CD4-positive, alpha-beta T cell treated with Interleukin-15 for 1 hour (primary cell): Measurements from ENCODE around the gene EHMT1.

ENCODE experiments used
- DNase-seq: peaks from one replicate; pipeline ENCODE4 v3.0.0-alpha.2; 2020

EHMT1 gene

DNA sequence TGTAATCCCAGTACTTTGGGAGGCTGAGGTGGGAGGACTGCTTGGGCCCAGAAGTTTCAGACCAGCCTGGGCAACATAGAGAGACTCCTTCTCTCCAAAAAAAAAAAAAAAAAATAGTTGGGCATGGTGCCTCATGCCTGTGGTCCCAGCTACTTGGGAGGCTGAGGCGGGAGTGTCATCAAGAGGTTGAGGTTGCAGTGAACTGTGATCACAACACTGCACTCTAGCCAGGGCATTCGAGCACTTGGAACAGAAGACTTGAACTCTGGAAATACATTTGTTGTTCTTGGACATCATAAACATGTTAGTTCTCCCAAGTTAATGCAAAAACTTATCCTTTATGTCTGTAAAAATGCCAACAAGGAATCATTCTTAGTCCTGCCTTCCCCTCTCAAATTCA, 29.6 kb downstream of the EHMT1 start:
- DNase-seq, result no peak

DNA sequence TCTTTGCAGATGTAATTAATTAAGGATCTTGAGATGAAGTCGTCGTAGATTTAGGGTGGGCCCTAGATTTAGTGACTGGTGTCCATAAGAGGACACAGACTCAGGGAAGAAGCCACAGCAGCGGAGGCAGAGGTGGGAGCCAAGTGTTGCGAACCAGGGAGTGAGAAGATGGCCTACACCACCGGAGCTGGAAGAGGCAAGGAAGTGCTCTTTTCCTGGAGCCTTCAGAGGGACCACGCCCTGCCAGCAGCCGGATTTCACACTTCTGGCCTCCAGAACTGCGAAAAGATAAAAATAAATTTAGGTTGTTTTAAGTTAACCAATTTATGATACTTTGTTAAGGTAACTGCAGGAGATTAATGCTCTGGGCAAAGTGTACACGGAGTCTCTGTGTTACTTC, 30.7 kb downstream of the EHMT1 start:
- no peak for DNase-seq

DNA sequence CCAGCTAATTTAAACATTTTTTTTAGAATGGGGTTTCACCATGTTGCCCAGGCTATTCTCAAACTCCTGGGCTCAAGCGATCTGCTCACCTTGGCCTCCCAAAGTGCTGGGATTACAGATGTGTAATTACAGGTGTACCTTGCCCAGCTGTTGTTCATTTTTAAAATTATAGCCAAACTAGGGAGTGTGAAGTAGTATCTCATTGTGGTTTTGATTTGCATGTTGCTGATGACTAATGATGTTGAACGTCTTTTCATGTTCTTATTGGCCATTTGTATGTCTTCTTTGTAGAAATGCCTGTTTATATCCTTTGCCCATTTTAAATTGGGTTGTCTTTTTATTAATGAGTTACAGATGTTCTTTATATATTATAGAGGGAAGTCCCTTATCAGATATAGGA, 31.5 kb downstream of the EHMT1 start:
- DNase-seq, result no peak

DNA sequence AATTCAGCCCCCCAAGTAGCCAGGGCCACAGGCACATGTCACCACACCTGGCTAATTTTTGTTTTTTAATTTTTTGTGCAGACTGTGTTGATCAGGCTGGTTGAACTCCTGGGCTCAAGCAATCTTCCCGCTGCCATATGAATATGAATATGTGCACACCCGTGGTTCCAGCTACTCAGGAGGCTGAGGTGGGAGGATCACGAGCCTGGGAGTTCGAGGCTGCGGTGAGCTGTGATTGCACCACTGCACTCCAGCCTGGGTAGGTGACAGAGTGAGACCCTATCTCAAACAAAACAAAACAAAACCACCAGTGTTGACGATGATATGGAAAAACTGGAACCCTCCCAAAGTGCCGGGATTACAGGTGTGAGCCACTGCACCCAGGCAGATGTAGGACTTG, 32.0 kb downstream of the EHMT1 start:
- DNase-seq, result no peak

DNA sequence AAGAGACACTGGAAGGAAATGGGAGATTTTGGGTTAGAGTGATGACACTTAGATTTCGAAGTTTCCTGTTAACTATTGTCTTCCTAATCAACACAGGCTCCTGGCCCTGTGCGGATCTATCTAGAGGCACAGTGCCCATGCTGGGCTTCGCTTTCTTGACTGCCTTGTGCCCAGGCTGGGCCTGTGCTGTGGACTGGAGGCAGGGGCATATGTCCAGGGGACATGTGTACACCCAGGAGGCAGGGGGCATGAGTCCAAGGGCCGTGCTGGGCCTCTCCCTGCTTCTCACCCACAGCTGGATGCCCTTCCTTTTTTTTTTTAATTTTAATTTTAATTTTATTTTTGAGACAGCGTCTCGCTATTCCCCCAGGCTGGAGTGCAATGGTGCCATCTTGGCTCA, 37.6 kb downstream of the EHMT1 start:
- DNase-seq, result no peak

DNA sequence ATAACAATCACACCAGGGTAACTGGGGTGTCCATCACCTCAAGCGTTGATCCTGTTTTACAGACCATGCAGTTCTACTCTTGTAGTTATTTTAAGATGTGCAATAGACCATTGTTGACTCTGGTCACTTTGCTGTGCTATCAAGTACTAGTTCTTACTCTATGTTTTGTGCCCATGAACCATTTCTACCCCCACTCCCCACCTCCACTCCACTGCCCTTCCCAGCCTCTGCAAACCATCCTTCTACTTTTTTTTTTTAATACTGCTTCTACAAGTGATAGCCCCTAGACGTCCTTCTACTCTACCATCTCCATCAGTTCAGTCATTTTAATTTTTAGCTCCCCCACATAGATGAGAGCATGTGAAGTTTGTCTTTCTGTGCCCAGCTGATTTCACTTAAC, 38.8 kb downstream of the EHMT1 start:
- no peak for DNase-seq

DNA sequence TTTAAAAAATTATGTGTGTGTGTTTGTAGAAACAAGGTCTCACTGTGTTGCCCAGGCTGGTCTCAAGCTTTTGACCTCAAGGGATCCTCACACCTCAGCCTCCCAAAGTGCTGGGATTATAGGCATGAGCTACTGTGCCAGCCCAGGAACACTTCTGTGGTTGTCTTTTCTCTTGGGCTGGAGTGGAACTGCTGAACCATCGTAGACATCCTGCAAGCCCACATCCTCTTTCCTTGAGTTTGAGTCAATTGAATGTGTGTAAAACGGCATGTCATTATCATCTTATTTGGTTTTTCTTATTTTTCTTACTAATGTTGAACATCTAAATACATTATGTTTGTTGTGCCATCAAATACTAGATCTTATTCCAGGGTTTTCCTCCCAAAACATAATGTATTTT, 40.0 kb downstream of the EHMT1 start:
- no peak for DNase-seq

DNA sequence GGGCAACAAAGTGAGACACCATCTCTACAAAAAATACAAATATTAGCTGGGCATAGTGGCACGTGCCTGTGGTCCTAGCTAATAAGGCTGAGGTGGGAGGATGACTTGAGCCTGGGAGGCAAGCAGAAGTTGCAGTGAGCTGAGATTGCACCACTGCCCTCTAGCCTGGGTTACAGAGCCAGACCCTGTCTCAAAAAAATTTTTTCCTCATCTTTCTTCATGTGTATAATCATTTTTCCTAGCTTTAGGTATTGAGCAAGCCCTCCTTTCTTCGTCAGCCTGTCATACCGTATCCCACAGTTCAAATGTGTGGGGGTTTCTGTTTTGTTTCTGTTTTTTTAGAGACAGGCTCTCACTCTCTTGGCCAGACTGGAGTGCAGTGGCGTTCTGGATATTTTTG, 41.3 kb downstream of the EHMT1 start:
- no peak for DNase-seq

DNA sequence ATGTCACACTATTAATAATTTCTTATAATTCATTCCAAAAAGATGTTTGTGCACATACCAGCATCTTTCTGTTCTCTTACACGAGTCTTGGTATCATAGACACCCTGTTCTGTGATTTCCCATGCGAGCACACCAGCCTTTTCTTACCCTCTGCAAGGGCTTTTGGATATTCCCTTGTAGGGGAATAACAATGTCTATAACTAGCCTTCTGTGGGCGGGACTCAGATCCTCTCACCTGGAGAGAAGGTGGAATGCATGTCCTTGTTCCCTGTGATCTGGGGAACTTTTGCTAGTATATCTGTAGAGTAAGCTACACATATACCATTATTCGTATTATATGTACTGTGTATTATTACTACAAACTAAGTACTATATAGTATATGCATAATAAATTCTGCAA, 44.8 kb downstream of the EHMT1 start:
- no peak for DNase-seq

DNA sequence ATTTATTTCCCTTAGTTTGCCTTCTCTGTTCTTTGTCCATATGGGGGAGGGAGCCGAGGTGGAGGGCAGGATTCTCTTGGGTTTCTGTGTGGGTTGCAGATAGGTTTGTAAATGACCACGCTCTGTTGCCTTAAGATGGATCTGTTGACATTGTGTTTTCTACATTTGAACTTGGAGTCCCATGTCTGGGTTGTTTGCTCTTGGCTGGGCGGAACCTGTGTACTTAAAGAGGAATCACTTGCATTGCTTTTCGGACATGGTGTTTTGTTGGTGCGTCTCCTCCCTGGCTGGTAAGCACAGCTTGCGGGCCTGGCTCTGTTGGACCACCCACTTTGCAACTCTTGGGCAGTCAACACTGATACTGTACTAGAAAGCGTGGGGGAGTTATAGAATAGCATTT, 45.9 kb downstream of the EHMT1 start:
- no peak for DNase-seq

DNA sequence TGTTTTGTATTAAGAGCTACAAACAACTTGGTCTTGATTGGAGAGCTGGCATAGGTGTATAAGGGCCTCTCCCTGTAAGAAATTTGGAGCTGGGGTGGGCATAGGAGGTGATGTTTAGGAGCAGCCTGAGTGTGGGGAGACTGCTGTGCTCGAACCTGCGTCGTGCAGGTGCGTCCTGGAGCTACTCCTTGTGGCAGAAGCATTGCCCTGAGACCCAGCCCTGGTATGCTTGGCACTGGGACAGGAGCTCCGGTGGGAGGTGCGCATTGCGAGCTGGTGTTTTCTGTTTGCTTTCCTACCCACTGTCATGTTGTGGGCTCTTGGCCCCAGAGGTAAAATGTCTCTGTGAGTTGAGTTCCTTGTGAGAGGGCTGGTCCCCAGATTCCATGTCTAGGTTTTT, 46.4 kb downstream of the EHMT1 start:
- no peak for DNase-seq

DNA sequence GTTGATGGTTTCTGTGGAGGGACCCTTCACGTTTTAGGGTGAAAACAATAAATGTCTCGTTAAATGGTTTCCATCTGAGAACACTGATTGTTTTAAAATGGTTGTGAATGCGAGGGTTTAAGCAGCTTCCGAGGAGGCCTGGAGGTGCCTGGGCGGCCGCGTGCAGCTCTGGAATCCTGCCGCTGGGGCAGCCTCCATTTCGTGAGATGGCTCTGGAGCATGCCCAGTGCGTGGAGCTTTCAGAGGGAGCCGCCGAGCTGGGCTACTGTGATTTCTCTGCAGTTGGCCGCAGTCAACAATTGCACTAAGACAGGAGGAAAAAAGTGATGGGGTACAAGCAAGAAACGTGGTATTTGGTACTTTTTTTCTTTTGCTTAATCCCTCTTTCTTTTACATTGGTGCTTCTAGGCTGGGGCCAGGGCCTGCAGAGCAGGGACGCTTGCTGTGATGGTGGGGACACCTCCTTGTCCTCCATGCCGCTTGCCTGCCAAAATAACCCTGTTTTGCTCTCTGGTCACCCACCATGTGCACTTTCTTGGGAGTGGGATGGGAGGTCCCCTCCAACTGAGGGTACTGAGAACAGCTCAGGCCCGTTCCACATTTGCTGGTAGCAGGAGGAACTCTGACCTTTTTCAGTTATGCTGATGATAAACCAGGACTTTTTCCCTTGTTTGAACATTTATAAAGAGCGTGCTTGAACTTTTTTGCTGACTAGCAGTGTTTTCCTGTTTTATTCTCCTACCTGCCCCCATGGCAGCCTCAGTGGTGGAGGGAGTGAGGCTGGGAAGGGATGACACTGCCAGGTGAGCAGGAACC, 47.1 kb downstream of the EHMT1 start:
- DNase-seq, result no peak

DNA sequence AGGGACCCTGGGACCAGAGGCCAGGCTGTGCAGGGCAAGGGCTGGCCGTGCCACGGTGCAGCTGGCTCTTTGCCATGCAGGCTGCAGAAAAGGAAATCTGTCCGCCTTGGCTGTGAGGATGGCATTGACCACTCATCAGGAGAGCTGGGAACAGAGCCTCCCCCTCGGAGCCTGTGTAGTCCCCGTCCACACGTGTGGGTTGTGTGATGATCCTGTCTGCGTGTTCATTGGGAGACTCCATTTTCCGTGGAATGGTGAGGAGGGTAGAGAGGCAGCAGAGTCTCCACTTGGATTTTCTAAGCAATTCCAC, 47.7 kb downstream of the EHMT1 start:
- DNase-seq, result no peak

DNA sequence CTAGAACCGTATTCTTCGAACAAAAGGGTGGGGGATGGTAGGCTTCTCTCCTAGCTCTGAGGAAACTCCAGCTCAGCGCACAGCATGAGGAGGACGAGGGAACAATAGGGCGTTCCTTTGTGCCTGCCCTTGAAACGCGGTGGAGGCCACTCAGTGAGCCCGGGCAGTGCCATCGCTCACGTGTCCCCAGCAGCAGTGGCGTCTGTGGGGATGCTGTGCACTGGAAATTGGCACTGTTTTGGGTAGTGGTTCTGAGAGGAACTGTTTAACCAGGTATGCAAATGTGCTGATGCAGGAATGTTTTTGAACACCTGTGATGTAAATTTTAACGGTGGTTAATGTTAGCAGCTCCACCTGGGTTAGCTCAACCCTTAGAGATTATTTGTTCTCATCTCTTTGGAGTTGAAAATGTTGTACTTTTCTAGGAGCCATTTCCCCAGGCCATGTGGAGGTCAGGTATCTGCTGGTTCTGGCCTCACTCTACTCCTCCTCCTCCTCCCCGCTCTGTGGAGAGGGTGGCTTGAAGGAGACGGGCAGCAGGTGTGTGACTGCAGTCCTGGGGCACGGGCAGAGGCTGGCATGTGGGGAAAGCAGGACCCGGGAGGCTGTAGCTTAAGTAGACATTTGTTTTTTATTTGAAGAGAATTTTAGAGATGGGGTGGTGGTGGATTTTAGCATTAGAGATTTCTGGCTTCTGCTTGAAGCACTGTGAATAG, 48.3 kb downstream of the EHMT1 start:
- DNase-seq, result no peak

DNA sequence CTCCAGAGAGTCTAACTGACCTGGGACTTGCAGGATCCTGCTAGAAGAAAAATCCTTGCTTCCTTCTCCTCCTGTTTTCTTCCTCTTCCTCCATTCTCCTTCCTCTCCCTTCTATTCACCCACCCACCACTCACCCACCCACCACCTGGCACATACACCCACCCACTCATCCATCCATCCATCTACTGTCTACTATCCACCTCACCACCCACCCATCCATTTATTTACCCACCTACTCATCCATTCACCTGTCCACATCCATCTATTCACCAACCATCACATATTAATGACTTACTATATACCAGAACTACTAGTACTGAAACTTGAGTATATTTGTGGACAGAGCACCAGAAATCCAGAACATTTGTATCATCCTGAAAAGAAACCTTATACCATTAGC, 49.4 kb downstream of the EHMT1 start:
- no peak for DNase-seq

DNA sequence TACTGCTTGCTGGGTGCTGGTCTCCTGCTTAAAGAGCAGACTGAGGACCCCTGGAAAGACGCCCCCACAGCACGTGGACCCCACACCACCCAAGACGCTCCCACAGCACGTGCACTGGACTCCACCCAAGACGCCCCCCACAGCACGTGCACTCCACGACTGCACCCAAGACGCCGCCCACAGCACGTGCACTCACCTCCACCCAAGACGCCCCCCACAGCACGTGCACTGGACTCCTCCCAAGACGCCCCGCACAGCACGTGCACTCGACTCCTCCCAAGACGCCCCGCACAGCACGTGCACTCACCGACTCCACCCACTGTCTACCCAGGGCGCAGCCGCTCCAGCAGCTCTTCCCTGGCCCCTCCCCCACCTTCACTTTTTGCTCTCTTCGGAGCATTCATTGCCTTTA, 50.5 kb downstream of the EHMT1 start:
- no peak for DNase-seq

DNA sequence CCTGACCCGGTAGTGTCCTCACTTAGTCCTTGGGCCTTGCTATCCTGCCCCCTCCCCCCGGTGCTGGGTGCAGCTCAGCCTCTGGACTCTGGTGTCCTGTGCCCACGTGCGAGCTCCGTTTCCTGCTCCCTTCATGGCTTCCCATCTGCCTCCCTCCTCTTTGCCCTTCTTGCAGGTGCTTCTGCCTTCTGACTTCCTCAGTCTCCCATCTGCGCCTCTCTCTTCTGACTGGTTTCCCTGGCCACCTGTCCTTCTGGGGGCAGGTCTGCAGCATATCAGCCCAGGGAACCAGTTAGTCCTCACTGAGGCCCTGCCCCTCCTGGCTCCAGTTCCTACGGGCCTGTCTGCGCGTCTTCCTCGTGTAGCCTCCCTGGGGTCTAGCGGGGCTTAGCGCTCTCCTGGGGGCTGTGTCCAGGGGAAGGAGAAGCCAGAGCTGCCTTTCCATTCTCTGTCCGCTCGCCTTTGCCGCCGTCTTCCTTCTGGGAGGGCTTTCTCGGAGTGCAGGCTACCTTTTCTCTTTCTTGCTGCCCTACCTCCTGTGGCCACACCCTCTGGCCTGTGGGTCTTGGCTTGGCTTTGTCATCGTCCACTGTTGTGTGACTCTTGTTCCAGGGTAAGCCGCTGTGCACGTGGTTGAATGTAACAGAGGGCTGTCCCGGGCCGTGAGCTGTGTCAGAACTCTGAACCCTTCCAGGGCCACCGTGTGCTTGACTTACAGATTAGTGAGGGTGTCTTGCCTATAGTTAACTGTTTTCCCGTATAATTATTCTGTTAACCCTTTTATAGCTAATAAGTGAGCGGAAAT, 51.8 kb downstream of the EHMT1 start:
- no peak for DNase-seq

DNA sequence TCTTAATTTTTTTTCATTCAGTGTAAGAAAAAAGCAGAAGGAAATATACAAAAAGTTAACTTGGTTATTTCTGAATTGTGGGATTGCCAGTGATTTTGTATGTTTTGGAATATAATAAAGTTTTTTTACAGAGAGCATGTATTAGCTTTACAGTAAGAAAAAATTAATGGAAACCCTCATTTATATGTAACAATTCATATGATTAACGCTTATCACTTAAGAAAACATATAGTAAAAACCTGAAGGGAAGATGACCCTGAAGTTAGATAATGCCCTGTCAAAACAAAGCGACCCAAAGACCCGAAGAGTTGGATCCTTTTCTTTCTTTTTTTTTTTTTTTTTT, 52.4 kb downstream of the EHMT1 start:
- DNase-seq, result no peak

DNA sequence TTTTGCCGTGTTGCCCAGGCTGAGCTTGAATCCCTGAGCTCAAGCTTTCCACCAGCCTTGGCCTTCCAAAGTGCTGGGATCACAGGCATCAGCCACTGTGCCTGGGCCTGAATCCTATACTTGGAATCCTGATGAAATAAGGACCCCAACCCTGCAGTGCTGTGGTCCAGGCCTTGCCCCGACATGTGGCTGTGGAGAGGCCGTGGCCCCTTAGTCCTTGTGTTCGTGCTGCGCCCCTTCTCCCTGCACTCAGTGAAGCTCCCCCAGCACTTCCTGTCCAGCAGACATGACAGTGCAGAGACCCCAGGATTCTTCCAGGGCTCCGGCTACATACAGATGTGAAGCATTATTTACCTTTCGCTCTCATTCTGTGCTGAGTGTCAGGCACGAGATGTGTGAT, 52.9 kb downstream of the EHMT1 start:
- DNase-seq, result no peak

DNA sequence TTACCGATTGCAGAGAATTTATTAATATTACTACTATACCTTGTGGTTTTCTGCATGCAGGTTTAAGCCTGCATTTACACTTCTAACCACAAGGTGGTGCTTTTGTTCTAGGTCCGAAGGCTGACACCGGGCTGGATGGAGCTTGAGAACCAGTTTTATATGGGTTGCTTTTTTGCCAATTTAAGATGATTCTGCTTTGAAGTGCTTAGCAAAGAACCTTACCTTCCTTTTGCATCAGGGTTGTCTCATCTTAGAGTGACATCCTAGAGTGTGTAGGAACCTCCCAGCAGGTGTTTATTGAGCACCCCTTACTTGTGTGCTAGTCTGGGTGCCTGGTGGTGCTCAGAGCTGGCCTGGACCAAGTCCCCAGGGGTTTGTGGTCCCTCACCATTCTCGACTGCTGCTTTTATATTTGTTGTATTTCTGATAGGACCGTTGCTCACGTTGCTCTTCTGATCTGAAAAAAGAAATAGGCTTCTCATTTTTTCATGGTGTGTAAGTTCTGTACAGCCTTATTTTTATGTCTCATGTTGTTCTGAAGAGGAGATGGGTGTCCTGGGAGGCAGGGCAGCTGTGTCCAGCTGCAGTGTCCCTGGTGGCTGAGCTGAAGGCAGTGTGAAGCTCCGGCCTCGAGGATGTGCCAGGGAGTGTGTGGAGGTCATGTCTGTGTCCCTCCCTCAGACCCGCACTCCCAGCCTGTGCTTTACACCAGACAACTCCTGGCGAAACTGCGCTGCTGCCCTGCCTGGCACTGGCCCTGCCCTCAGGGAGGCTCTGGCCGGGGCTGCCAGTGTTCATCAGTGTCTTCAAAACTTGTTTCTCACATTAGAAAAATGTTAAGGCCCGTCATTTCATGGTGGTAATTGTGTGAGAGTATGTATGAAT, 54.3 kb downstream of the EHMT1 start:
- DNase-seq, result peak; percentile 41

DNA sequence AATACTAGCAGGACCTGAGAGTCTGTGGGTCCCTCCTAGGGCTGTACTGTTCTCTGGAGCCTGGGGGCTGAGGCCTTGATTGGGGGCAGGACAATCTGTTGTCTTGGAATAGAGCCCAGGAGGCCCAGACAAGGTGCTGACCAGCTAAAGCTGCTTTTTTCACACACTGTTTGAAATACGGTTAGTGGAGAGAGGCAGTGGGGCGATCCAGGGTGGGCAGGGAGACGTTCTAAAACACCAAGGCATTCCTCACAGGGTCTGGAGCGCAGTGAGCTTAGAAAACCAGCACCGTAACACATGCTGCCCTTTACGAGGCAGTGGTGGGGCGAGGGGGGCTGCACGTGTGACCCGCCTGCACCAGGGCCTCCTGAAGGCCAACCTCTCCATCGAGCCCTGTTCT, 55.1 kb downstream of the EHMT1 start:
- DNase-seq, result no peak

DNA sequence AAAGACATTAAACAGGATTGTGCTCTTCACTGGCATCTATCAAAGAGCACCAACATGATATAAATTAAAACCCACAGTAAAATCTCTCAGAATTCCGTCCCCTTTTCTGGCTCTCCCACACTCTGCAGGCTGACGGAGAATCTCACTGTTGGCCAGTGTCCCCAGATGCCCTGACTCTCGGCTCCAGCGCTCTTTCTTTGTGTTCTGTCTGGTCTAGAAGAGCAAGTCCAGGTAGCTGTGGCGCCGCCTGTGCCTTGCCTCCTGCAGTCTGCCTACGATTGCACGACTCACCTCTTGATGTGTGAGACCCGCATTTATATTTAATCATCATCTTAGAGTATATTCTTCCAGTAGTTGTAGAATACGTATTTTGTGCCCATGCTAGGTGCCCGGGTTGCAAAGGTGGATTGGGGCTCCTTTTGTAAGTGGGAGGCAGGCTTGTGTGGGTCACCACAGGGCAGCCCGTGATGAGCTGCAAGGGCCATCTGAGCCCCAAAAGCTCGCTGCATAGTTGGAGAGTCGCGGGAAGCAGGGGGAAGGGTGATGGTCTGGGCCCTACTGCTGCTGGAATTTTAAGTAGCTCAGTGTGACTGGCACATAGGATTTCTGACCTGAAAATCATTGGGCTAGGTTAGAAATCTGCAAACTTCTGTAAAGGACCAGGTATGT, 55.6 kb downstream of the EHMT1 start:
- DNase-seq, result no peak

DNA sequence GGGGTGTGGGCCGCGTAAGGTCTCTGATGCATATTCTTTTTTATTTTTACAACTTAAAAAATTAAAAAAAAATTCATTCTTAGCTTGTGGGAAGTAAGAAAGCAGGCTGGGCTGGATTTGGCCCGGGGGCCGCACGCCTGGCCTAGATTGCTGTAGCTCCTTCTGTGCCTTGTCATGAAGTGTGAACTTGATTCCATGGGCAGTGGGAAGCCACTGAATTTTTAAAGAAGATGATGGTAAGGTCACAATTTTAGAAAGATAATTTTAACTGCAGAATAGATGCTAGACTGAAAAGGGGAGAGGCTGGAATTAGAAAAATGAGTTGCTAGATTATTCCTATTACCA, 56.1 kb downstream of the EHMT1 start:
- no peak for DNase-seq
